Ovary (tissue), 3 donors: ENCODE results near the gene TCP11.

Source experiments
- EP300 ChIP-seq: sonication (generic); formaldehyde crosslinking; IDR thresholded peaks from one replicate; pipeline ENCODE4 v1.6.1; 2017; ENCODE audit warnings: antibody characterized with exemption
- POLR2A ChIP-seq: fragments of 450-650 bp; IDR thresholded peaks from one replicate; pipeline ENCODE4 v1.6.1; 2017; ENCODE audit warnings: antibody characterized with exemption, mild to moderate bottlenecking, moderate library complexity
- TF ChIP-seq, protein P1 (sequence below), 3 donors: fragments of 450-650 bp in 2 of 3; fragments of 200-600 bp in 1 of 3; IDR thresholded peaks; one replicate each; pipeline versions ENCODE4 v1.5.1 to v1.8.0; 2016 to 2022; ENCODE audit warnings: antibody characterized with exemption in 3 of 3, mild to moderate bottlenecking in 1 of 3
- donor health status: DM: no; HTN: no; CAD: no.

DNA sequence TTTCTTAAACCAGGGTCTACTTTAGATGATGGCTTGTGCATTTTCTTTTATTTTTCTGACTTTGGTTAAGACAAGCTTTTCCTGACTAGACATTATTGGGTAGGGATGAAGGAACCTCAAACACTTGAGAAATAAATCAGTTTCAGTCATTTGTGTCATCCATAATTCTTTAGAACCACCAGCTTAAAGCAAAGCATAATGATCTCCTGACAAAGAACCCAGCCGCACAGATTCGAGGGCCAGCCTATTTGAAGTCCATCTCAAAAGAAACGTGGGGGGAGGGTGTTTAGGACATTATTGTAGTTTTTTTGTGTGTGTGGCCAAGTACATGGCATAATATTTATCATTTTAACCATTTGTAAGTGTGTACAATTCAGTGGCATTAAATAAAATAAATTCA lies 6.3 kb upstream of the TCP11 start:
- TF ChIP-seq, protein P1, sequence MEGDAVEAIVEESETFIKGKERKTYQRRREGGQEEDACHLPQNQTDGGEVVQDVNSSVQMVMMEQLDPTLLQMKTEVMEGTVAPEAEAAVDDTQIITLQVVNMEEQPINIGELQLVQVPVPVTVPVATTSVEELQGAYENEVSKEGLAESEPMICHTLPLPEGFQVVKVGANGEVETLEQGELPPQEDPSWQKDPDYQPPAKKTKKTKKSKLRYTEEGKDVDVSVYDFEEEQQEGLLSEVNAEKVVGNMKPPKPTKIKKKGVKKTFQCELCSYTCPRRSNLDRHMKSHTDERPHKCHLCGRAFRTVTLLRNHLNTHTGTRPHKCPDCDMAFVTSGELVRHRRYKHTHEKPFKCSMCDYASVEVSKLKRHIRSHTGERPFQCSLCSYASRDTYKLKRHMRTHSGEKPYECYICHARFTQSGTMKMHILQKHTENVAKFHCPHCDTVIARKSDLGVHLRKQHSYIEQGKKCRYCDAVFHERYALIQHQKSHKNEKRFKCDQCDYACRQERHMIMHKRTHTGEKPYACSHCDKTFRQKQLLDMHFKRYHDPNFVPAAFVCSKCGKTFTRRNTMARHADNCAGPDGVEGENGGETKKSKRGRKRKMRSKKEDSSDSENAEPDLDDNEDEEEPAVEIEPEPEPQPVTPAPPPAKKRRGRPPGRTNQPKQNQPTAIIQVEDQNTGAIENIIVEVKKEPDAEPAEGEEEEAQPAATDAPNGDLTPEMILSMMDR (IDR thresholded peaks at IDR 0.05), result no peak
- no peak for TF ChIP-seq POLR2A
- no peak for TF ChIP-seq EP300
